ENCODE results near the gene PIBF1.
"Not testable (repeated sequence)": the region's sequence is repeated elsewhere in the genome, so short reads cannot be mapped to it uniquely, and the experiment has no call there.

The PIBF1 gene

GRCh38 chr13:72908416-72908815 is 126.5 kb downstream of the PIBF1 start:
- Mint-ChIP-seq H3K4me3 (no peak overlapping the region), H3K27ac (no peak overlapping the region), H3K9me3 (no peaks in the 10 kb centered on the region), H3K27me3 (ENCODE audit: low read depth, poor library complexity) (no peaks in the 10 kb centered on the region), H3K4me1 (no peaks in the 10 kb centered on the region), H3K36me3 (ENCODE audit: low read depth) (peaks cover 44% of the 10 kb centered on the region)
- DNase-seq, result no peak
- TF ChIP-seq, protein P1, sequence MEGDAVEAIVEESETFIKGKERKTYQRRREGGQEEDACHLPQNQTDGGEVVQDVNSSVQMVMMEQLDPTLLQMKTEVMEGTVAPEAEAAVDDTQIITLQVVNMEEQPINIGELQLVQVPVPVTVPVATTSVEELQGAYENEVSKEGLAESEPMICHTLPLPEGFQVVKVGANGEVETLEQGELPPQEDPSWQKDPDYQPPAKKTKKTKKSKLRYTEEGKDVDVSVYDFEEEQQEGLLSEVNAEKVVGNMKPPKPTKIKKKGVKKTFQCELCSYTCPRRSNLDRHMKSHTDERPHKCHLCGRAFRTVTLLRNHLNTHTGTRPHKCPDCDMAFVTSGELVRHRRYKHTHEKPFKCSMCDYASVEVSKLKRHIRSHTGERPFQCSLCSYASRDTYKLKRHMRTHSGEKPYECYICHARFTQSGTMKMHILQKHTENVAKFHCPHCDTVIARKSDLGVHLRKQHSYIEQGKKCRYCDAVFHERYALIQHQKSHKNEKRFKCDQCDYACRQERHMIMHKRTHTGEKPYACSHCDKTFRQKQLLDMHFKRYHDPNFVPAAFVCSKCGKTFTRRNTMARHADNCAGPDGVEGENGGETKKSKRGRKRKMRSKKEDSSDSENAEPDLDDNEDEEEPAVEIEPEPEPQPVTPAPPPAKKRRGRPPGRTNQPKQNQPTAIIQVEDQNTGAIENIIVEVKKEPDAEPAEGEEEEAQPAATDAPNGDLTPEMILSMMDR (IDR thresholded peaks at IDR 0.05), result no peak

GRCh38 chr13:72911981-72912380 is 130.0 kb downstream of the PIBF1 start:
- H3K27me3 Mint-ChIP-seq (ENCODE audit: low read depth, poor library complexity), result no peaks in the 10 kb centered on the region
- peaks cover 52% of the 10 kb centered on the region for H3K36me3 Mint-ChIP-seq (ENCODE audit: low read depth)
- no peak for DNase-seq
- H3K4me3 Mint-ChIP-seq, result no peak overlapping the region
- no peaks in the 10 kb centered on the region for H3K9me3 Mint-ChIP-seq
- TF ChIP-seq, protein P1 (IDR thresholded peaks at IDR 0.05), result no peak
- H3K4me1 Mint-ChIP-seq, result no peaks in the 10 kb centered on the region
- no peak overlapping the region for H3K27ac Mint-ChIP-seq

- H3K4me3 Mint-ChIP-seq, result no peak overlapping the region
- H3K9me3 Mint-ChIP-seq, result no peaks in the 10 kb centered on the region
- no peak for DNase-seq
- peaks cover 39% of the 10 kb centered on the region for H3K36me3 Mint-ChIP-seq (ENCODE audit: low read depth)
- TF ChIP-seq, protein P1 (IDR thresholded peaks at IDR 0.05), result no peak
- H3K27ac Mint-ChIP-seq, result no peak overlapping the region
- no peaks in the 10 kb centered on the region for H3K27me3 Mint-ChIP-seq (ENCODE audit: low read depth, poor library complexity)
- no peaks in the 10 kb centered on the region for H3K4me1 Mint-ChIP-seq
Observed at GRCh38 chr13:72920097-72920496, 138.2 kb downstream of the PIBF1 start.

- no peak for DNase-seq
- Mint-ChIP-seq H3K4me3 (no peak overlapping the region), H3K4me1 (no peaks in the 10 kb centered on the region), H3K27me3 (ENCODE audit: low read depth, poor library complexity) (no peaks in the 10 kb centered on the region), H3K36me3 (ENCODE audit: low read depth) (peaks cover 42% of the 10 kb centered on the region), H3K9me3 (no peaks in the 10 kb centered on the region), H3K27ac (no peak overlapping the region)
- TF ChIP-seq, protein P1 (IDR thresholded peaks at IDR 0.05), result no peak
Observed at GRCh38 chr13:72931311-72931710, 149.4 kb downstream of the PIBF1 start.

DNA sequence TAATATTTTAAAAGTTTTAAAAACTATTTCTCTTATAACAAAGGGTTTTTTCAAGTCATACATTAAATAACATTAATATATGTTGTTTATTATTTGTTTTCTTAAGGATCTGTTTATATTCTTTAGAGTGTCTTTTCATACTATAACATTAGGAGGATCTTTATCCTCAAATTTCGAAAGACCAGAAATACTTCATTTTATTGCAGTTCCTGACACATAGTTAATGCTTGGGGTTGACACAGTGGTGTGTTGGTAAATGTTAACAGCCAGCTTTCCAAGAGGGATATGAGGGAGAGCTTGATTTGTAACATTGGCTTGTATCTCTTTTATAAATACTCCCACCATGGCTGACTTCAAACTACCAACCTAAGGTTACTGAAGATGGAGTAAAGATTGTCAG is 150.3 kb downstream of the PIBF1 start:
- no peak overlapping the region for H3K27ac Mint-ChIP-seq
- TF ChIP-seq, protein P1 (IDR thresholded peaks at IDR 0.05), result no peak
- DNase-seq, result no peak
- H3K4me3 Mint-ChIP-seq, result no peak overlapping the region
- H3K4me1 Mint-ChIP-seq, result no peaks in the 10 kb centered on the region
- no peaks in the 10 kb centered on the region for H3K9me3 Mint-ChIP-seq
- H3K36me3 Mint-ChIP-seq (ENCODE audit: low read depth), result peaks cover 44% of the 10 kb centered on the region
- no peaks in the 10 kb centered on the region for H3K27me3 Mint-ChIP-seq (ENCODE audit: low read depth, poor library complexity)

DNA sequence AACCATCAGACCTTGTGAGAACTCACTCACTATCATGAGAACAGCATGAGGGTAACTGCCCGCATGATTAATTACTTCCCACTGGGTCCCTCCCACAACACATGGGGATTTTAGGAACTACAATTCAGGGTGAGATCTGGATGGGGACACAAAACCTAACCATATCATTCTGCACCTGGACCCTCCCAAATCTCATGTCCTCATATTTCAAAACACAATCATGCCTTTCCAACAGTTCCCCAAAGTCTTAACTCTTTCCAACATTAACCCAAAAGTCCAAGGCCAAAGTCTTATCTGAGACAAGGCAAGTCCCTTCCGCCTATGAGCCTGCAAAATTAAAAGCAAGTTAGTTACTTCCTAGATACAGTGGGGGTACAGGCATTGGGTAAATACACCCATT is 164.3 kb downstream of the PIBF1 start:
- peaks cover 19% of the 10 kb centered on the region for H3K9me3 Mint-ChIP-seq
- H3K27me3 Mint-ChIP-seq (ENCODE audit: low read depth, poor library complexity); H3K27ac Mint-ChIP-seq; DNase-seq; H3K4me1 Mint-ChIP-seq; H3K4me3 Mint-ChIP-seq: not testable (repeated sequence)
- H3K36me3 Mint-ChIP-seq (ENCODE audit: low read depth), result peaks cover 57% of the 10 kb centered on the region

Measured in nephron progenitor cell (in vitro differentiated cells).